Measurements from ENCODE around the gene SAP30BP.

DNA sequence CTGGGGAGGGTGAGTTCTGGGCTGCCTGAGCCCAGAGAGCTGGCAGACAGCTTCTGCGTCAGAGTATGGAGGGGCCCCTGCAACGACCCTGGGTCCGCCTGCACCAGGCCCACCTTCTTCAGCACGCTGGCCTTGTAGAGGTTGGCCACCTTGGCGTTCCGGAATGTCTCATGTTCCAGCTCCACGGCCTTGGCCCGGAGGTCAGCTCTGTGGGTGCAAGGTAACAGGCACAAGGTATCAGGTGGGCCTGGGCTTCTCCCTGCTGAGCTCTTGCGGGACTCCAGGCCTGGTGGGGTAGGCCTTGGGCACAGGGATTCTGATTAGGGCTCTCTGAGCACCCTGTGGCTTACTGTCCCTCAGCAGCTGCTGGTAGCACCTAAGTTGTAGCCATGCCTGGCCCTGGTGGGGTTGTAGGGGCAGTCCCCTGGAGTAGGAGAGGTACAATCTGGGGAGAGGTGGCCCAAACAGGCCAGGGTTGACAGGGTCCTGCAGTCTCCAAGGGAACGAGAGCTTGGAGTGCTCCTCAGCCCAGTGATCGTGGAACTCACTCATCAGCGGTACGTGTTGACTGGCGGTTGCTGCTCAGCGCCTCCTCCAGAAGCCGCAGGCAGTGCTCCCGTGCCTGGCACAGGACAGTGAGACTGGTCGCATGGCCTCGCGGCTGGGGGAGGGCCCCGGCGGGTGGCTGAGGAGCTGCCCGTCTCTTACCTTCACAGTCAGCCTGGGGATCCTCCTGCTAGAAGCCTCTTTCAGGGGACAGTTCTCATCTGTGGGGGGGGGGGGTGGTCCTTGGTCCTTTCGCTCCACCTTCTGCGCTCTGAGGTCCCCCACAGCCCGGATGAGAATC is 36.8 kb upstream of the SAP30BP start:
- TF ChIP-seq EZH2phosphoT487 (IDR thresholded peaks at IDR 0.05; ENCODE audit: low read depth) = no peak
- TF ChIP-seq, protein P1, sequence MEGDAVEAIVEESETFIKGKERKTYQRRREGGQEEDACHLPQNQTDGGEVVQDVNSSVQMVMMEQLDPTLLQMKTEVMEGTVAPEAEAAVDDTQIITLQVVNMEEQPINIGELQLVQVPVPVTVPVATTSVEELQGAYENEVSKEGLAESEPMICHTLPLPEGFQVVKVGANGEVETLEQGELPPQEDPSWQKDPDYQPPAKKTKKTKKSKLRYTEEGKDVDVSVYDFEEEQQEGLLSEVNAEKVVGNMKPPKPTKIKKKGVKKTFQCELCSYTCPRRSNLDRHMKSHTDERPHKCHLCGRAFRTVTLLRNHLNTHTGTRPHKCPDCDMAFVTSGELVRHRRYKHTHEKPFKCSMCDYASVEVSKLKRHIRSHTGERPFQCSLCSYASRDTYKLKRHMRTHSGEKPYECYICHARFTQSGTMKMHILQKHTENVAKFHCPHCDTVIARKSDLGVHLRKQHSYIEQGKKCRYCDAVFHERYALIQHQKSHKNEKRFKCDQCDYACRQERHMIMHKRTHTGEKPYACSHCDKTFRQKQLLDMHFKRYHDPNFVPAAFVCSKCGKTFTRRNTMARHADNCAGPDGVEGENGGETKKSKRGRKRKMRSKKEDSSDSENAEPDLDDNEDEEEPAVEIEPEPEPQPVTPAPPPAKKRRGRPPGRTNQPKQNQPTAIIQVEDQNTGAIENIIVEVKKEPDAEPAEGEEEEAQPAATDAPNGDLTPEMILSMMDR (IDR thresholded peaks at IDR 0.05; ENCODE audit: low read depth, low read length) = no peak
